ENCODE results near the gene PET100.

PET100 gene, protein sequence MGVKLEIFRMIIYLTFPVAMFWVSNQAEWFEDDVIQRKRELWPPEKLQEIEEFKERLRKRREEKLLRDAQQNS

DNA sequence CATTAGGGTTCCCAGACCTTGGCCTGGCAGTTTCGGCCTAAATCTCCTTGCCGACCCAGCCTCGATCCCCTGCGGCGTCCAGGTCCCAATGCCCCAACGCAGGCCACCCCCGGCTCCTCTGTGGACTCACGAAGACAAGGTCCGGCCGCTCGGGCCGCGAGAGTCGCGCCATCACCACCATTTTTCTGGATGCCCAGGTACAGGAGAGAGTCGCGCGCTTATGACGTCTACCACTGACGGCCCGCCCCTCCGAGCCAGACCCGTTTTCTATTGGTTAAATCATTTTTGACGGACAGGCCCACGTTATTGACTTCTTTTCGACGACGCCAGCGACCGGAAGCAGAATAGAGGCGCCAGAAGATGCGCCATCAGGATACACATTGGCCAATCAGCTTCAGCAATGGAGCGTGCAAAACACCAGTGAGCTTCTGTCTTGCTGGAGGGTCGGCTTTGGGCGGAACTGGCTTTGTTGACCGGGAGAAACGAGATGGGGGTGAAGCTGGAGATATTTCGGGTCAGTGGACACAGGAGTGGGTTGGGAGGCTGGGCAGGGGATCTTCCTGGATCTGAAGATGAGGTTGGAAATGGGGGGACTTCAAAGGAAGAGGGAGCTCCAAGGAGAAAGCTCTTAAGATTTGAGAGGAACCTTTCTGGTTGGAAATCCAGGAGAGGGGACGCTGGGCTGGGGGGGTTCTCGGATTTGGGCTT is at the start of gene PET100, which contains the start of gene XAB2:
Gene PET100 (plus strand): TSS at position 447 of the 708 bp plus-strand sequence. CDS start 41 bp downstream, at position 488.
Gene XAB2 (minus strand): TSS at position 199 of the 708 bp plus-strand sequence. CDS start 18 bp downstream, at position 181.
- peak; percentile 96 for DNase-seq

DNA sequence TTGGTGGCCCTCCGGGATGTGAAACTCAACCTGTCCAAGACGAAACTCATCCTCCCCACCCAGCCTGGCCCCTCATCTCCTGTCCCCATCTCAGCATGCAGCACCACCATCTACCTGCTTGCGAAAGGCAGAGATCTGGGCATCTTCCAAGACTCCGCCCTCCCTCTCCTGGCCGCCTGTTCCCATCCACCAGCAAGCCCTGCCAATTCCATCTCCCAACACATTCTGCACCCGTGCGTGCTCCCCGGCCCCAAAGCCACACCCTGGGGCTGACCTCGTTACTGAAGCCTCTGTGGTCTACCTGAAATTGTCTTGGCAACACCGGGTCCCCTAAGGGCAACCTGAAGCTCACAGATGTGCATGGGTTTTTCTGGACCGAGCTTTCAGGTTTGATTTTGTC is 47.1 kb upstream of the PET100 start:
- no peak for DNase-seq

DNA sequence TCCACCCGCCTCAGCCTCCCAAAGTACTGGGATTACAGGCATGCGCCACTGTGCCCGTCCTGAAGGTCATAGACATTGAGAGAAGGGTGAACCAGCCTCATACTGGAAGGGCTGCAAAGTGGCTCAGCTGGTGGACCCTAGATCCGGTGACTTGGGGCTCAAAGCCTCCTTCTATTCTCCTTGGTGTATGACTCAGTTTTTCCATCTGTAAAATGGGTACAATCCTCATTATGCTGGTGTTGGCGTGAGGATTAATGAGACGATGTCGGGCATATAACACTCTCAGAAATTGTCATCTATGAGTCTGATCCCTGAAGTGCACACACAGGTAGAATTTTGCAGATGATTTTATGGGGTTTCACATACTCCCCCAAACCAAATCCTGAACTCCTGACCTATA is 39.8 kb upstream of the PET100 start:
- no peak for DNase-seq

DNA sequence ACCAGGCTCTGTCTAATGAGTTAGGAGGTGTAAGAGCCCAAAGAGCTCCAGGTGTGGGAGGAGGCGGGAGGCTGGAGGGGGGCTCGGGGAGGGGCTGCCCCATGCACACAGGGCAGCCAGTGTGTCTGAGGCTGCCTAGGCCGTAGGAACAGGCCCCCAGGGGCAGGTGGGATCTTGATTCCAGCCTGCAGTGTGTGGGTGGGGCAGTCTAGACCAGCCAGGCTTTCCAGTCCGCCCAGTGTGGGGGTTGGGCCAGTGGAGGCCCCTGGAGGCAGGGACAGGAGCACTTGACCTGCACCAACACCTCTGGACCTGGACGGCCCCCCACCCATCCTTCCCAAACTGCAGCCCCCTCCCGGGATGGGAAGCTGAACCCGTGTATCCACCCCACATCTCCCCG is 39.3 kb upstream of the PET100 start:
- DNase-seq = no peak

DNA sequence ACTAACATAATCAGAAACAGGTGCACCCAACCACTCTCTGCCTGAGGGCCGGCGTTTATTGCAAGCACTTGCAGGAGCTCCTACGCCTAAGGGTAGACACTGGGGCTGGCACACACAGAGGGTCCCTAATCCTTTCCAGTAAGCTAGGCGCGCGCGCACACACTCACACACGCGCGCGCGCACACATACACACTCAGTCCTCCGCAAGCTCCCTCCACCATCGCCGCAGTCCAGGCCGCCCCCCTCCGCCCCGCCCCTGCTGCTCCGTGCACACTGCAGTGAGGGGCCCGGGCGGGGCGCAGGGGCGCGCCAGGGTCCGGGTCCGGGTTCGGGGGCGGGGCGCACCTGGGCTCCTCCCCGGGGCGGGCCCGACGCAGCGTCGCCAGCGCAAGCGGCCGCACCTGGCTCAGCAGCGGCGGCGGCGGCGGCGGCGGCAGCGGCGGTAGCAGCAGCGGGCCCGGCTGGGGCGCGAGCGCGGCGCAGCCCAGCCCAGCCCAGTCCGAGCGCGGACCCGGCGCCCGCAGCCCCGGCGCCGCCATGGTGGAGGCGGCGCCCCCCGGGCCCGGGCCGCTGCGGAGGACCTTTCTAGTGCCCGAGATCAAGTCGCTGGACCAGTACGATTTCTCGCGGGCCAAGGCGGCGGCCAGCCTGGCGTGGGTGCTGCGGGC is 34.0 kb upstream of the PET100 start, which contains the start of gene CAMSAP3:
Gene CAMSAP3 (plus strand): TSS at position 398 of the 668 bp plus-strand sequence. CDS start 140 bp downstream, at position 538.
- peak; percentile 47 for DNase-seq

DNA sequence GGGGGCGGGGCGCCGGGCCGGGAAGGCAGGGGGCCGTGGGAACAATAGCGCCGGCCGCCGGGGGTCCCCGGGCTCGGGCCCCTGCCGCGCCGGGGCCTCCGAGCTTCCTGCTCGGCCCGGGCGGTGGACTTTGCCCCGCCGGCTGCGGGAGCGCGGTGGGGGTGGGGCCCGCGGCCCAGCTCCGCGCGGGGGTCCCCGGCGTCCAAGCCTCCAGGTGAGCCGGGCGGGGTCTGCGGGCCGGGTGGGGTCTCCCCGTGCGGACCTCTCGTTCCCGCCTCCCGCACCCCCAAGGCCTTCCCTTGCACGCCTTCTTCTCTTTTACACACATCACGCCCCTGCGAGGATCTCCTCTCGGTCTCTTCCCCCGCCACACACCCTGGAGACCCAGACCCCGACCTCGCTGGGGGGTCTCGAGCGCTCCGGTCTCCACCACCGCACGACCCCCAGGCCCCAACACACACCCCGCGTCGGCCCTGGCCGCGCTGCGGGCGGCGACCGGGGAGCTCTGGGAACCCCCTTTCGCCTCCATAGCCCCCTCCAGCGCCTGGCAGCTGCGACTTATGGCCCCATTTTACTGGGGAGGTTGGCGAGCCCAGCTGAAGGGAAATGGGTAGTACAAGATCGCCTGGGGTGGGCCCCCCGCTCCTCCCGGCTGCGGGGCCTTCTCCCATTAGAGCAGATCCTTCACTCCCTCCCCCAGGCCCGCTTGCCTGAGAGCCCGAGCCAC is 33.2 kb upstream of the PET100 start:
- DNase-seq = no peak

DNA sequence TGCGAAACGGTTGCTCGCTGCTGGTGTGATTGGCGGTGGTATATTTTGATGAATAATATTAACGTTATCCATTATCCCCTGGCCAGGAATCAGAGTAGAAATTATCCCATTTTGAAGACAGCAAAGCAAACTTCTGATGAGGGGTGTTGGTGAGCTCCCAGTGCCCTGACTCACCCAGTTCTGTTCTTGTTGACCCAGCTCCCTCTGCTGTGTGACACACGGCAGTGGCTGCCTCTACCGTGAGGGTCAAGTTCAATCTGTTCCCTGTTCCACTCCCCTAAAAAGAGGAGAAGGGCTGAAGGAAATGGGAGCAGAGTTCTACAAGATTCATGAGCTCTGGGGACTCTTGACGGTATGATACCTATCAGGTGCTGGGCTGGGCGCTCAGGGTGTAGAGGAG is 31.9 kb upstream of the PET100 start:
- DNase-seq = no peak

DNA sequence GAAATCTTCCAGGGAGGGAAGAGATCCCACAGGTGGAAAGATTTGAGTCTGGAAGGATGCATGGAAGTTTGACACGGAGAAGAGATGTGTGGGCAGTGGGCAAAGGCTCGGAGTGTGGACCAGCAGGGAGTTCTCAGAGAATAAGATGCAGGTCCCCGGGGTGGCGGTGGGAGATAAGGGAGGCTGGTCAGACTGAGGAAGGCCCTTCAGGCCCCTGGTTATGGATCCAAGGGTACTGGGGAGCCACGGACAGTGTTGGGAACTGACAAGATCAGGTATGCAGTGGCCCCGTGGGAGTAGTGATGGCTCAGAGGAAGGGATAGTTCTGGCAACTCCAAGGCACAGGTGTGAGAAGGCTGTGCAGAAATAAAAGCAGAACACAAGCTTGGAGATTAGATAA is 31.4 kb upstream of the PET100 start:
- DNase-seq = no peak

DNA sequence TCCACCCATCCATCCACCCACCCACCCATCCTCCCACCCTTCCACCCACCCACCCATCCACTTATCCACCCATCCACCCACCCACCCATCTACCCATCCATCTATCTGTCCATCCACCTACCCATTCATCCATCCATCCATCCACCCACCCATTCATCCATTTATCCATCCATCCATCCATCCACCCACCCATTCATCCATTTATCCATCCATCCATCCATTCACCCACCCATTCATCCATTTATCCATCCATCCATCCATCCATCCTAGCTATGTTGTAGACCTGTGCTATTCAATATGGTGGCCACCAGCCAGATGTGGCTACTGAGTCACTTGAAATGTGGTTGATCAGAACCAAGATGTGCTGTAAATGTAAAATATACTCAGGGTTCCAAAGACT is 28.9 kb upstream of the PET100 start:
- no peak for DNase-seq

DNA sequence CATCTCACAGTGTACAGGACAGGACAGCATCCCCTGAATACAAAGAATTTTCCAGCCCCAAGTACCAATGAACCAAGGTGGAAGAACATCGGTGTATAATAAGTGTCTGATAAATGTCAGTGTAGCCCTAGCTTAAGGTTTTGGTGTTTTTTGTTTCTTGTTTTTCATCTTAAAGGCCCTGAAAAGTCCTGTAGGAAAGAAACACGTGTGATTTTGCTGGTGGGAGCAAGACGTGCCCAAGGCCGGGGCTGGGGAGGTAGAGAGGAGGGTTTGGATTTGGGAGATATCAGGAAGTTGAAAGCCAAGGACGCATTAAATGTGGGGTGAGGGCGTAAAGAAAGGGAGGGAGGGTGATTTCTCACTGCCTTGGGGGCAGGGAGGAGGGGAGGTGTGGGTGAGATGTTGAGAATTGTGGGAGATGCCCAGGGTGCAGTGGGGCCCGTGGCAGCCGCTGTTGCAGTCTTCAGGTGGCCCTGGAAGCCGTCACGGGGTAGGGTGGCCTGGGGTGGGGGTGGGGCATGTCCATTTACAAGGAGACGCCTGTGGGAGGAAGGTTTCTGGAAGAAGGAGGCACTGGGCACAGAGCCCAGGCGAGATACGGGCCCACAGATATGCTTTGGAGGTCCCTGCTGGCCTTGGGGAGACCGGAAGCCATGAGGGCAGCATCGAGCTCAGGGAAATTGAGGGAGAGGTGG is 27.2 kb upstream of the PET100 start:
- DNase-seq = no peak

DNA sequence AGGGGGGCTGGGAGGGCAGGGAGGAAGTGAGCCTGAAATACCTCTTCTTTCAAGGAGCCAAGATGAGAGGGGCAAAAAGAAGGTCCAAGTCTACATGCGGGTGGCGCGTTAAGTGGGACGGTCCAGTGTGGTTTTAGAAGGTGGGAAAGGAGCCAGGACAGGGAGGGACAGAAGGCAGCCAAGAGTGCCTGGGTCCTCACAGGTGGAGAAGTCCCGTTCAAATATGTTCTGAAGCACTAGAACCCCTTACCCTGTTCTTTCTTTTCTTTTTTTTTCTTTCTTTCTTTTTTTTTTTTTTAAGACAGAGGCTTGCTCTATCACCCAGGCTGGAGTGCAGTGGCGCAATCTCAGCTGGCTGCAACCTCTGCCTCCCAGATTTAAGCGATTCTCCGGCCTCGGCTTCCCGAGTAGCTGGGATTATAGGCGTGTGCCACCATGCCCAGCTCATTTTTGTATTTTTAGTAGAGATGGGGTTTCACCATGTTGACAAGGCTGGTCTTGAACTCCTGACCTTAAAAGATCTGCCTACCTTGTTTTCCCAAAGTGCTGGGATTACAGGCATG is 26.6 kb upstream of the PET100 start:
- no peak for DNase-seq

DNA sequence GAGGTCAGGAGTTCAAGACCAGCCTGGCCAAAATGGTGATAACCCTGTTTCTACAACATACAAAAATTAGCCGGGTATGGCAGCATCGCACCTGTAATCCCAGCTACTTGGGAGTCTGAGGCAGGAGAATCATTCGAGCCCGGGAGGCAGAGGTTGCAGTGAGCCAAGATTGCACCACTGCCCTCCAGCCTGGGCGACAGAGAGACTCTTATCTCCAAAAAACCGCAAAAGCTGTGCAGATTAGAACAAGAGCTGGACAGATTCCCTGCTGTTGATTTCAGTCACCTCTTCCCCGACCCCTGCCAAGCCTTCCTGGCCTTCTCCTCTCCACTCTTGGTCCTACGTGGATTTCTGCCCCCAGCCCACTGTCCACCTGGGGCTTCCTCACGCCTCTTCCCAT is 25.7 kb upstream of the PET100 start:
- no peak for DNase-seq

DNA sequence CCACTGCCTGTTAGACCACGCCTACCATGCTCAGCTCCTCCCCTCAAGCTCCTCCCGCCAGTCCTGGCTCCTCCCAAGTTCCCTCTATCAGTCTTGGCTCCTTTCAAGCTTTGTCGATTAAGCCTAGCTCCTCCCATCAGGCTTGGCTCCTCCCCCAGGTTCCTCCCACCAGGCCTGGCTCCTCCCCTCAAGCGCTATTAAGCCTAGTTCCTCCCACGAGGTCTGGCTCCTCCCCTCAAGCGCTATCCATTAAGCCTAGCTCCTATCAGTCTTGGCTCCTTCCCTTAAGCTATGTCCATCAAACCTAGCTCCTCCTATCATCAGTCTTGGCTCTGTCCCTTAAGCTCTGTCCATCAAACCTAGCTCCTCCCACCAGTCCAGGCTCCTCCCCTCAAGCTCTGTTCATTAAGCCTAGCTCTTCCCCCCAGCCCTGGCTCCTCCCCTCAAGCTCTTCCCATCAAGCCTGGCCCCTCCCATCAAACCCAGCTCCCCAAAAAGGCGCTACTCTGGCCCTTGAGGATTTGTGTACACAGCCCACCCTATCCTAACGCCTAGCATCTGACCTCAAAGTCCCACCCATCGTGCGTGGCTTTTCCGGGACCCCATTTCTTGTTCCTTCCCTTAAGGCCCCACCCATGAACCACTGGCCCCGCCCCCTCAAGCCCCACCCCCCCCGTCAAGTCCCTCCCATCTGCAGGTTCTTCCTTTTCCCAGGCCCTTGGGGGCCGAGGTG is 23.9 kb upstream of the PET100 start:
- no peak for DNase-seq

DNA sequence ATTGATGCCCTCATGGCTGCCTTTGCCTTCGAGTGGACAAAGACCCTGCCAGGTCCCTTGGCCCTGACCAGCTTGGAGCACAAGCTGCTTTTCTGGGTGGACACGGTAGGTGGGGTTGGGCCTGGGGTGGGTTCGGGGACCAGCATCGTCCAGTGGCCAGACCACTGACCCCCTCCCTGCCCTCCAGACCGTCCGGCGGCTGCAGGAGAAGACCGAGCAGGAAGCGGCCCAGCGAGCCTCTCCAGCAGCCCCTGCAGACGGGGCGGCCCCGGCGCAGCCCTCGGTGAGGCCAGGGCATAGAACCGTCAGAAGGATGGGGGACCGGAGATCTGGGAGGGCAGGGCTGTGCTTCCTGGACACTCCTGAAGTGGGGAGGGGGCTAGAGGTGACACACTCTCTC is 23.3 kb upstream of the PET100 start:
- DNase-seq = no peak

DNA sequence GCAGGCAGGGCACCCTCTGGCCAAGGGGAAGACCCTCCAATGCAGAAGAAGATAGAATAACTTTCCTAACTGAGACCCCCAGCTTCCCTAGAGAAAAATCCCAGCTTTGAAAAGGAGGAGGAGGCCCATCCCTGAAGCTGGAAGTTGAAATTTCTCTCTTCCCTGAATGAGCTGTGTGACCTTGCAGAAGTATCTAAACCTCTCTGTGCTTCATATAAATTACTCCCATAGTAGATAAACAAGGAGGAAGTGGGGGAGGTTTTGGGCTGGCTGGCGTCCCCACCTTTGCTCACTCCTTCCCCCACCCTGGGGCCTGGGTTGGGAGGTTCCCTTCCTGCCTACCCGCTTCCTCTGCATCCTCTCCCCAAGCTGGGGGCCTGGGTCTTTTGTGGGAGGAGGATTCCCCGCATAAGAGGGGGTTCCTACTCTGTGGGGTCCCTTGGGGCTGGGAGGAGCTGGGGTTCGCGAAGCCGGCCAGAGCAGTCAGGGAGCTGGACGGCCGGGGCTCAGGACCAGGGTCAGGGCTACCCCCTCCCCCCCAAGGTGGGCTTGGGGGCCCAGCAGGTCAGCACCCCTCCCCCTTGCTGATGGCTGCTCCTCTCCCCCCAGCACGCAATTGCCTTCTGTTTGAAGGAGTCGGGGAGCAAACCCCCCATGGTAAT is 22.2 kb upstream of the PET100 start:
- DNase-seq = no peak

DNA sequence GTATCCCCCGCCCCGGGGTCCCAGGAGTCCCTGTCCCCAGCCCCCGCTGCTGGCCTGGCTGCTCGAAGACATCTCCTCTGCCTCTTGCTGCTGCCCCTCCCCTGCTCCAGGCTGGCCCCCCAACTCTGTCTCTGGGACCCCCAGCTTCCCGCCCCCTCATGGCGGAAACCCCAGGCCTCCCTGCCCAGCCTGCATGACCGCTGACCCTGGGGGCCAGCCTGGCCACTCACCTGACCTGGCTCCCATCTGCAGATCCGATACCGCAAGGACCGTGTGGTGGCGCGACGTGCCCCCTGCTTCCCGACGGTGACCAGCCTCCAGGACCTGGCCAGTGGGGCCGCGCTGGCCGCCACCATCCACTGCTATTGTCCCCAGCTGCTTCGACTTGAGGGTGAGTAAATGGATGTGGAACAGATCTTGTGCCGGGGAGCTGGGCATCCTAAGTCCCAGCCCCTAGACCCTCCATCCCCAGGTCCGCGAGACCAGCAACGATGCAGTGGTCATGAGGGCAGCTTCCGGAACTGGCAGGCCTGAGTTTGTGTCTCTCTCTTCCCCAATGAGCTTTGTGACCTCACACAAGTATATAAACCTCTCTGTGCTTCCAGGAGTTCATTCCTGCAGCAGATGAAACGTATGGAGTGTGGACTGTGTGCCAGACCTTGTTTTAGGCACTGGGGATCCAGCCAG is 21.6 kb upstream of the PET100 start:
- no peak for DNase-seq

DNA sequence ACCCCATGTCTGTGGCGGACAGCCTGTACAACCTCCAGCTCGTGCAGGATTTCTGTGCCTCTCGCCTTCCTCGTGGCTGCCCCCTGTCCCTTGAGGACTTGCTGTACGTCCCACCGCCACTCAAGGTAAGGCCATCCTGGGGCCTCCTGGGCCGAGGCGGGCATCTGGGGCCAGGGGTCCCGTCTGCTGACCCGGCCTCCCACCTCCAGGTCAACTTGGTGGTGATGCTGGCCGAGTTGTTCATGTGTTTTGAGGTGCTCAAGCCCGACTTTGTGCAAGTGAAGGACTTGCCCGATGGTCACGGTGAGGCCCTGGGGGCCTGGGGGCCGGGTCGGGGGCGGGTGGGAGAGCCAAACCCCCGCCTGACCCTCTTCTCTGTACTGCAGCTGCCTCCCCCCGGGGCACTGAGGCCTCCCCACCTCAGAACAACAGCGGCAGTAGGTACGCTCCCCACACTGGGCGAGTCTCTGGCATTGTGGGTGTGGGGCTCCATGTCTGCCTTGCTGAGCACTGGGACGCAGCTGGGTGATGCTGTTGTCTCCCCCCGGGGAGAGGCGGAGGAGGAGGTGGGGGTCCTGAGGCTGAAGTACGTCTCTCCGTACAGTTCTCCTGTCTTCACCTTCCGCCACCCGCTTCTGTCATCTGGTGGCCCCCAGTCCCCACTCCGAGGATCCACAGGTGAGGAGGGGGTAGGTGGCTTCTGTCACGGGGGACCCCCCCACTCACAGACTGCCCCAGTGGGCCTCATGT is 18.9 kb upstream of the PET100 start:
- no peak for DNase-seq

DNA sequence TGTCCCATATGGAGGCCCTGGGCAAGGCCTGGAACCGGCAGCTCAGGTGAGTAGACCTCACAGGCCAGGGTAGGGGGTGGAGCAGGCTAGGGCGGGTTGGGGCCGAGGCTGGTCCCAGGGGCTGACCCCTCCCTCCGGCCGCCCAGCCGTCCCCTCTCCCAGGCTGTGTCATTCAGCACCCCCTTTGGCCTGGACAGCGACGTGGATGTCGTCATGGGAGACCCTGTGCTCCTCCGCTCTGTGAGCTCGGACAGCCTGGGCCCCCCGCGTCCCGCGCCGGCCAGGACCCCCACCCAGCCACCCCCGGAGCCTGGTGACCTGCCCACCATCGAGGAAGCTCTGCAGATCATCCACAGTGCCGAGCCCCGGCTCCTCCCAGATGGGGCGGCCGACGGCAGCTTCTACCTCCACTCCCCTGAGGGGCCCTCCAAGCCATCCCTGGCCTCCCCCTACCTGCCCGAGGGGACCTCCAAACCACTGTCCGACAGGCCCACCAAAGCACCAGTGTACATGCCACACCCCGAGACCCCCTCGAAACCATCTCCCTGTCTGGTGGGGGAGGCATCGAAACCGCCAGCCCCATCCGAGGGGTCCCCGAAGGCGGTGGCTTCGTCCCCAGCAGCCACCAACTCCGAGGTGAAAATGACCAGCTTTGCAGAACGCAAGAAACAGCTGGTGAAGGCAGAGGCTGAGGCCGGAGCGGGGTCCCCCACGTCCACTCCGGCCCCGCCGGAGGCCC is 17.9 kb upstream of the PET100 start:
- DNase-seq = no peak

All from NCI-H1417 treated with DMSO at 0.1 percent for 48 hours (cell line).